HepG2 (cell line): ENCODE results near the gene PNPLA1. TPM values are rescaled to one million over a fixed set of nuclear protein-coding genes. Genes with fewer than 3 reads are reported as not detected.

Source experiments
- ATAC-seq: fragments of 200-7000 bp; cut with Tn5 transposase; 3 replicates; pipeline ENCODE4 v1.9.1; 2020; ENCODE audit warnings: mild to moderate bottlenecking, moderate library complexity
- BruUV-seq: library from RNA; stranded (reverse); fragments of 400-500 nt; replicated peaks from 2 replicates; lab custom pipeline; 2021; lab: Mats Ljungman, UMichigan
- CTCF ChIA-PET: fragments of 300-600 bp; formaldehyde crosslinking; extraction: SDS; loops from one replicate; lab custom pipeline; 2021; ENCODE audit warnings: low total read pairs, inconsistent platforms, low intra/inter-chr PET ratio; lab: Yijun Ruan, JAX
- POLR2A ChIA-PET: fragments of 350-600 bp; sonication (Branson Sonifier 250); formaldehyde crosslinking; loops from one replicate; lab custom pipeline; 2020; ENCODE audit warnings: antibody characterized with exemption, inconsistent platforms; lab: Yijun Ruan, JAX
- DNase-seq: peaks from one replicate; pipeline ENCODE4 v3.0.0-alpha.2; 2015; ENCODE audit warnings: low spot score
- FAIRE-seq: peaks from 3 replicates; lab custom pipeline; 2011; peaks lifted over from hg19 to GRCh38; lab: Jason Lieb, UNC
- H2AFZ ChIP-seq: one replicate; pipeline ENCODE4 v1.6.1; 2011; ENCODE audit warnings: low read length, inconsistent platforms
- H3K27ac ChIP-seq: fragments of 300-600 bp; 3 replicates; pipeline ENCODE4 v1.8.0; 2011; ENCODE audit warnings: mixed run types, mild to moderate bottlenecking, mixed read lengths, low read length, inconsistent platforms; ENCODE audit not compliant: insufficient read depth; ENCODE audit errors: extremely low read length
- H3K27me3 ChIP-seq, 2 experiments: fragments of 200-600 bp in 1 of 2; 2 replicates in 1 of 2; 3 replicates in 1 of 2; pipeline versions ENCODE4 v1.6.0 to v1.8.0; 2011; ENCODE audit warnings: low read length in 2 of 2, mild to moderate bottlenecking in 2 of 2, moderate library complexity in 2 of 2, inconsistent platforms in 1 of 2; ENCODE audit not compliant: insufficient read depth in 2 of 2, control insufficient read depth in 1 of 2
- H3K36me3 ChIP-seq, 2 experiments: fragments of 200-600 bp in 1 of 2; replicated peaks in 1 of 2; 2 replicates in 1 of 2; 3 replicates in 1 of 2; pipeline versions ENCODE4 v1.5.1 to v1.8.0; 2011; ENCODE audit warnings: low read length in 2 of 2, inconsistent platforms in 1 of 2; ENCODE audit not compliant: insufficient read depth in 2 of 2, control insufficient read depth in 1 of 2
- H3K4me1 ChIP-seq: 2 replicates; pipeline ENCODE4 v1.5.1; 2012; ENCODE audit warnings: low read length, inconsistent platforms; ENCODE audit not compliant: insufficient read depth
- H3K4me2 ChIP-seq: 2 replicates; pipeline ENCODE4 v1.6.0; 2011; ENCODE audit warnings: low read depth, low read length, inconsistent platforms
- H3K4me3 ChIP-seq, 3 experiments: fragments of 200-600 bp in 1 of 3; sonication (generic), shearing (Covaris generic) in 1 of 3; replicated peaks in 1 of 3; 2 replicates each; pipeline ENCODE4 v1.5.1; 2011 to 2016; ENCODE audit warnings: low read length in 3 of 3, inconsistent platforms in 2 of 3, low read depth in 2 of 3, mild to moderate bottlenecking in 2 of 3, control low read depth in 1 of 3, mixed read lengths in 1 of 3; ENCODE audit not compliant: insufficient read depth in 1 of 3
- H3K79me2 ChIP-seq: one replicate; pipeline ENCODE4 v1.6.1; 2011; ENCODE audit warnings: low read length, inconsistent platforms; ENCODE audit not compliant: insufficient read depth
- H3K9ac ChIP-seq: 2 replicates; pipeline ENCODE4 v1.6.0; 2011; ENCODE audit warnings: mild to moderate bottlenecking, low read depth, low read length, inconsistent platforms; ENCODE audit not compliant: insufficient read depth
- H3K9me3 ChIP-seq: 2 replicates; pipeline ENCODE4 v1.5.1; 2012; ENCODE audit warnings: mild to moderate bottlenecking, low read length
- H4K20me1 ChIP-seq: 2 replicates; pipeline ENCODE4 v1.6.0; 2011; ENCODE audit warnings: inconsistent platforms, mild to moderate bottlenecking, low read length, moderate library complexity; ENCODE audit not compliant: insufficient read depth
- ISL2 ChIP-seq: sonication (generic); formaldehyde crosslinking; IDR thresholded peaks from 2 replicates; pipeline ENCODE4 v1.5.0; 2020; ENCODE audit warnings: missing genetic modification reagents
- KLF16 ChIP-seq, 2 experiments: sonication (generic) in 1 of 2; formaldehyde crosslinking in 1 of 2; IDR thresholded peaks; 2 replicates each; pipeline versions ENCODE4 v1.6.1 to v1.8.0; 2016 to 2023; ENCODE audit warnings: missing genetic modification reagents in 2 of 2, missing compliant biosample characterization in 1 of 2
- SATB2 ChIP-seq: sonication (generic); formaldehyde crosslinking; IDR thresholded peaks from 2 replicates; pipeline ENCODE4 v1.5.0; 2020; ENCODE audit warnings: missing genetic modification reagents
- ZNF891 ChIP-seq: sonication (generic); formaldehyde crosslinking; IDR thresholded peaks from 2 replicates; pipeline ENCODE4 v1.5.0; 2020; ENCODE audit warnings: mild to moderate bottlenecking, missing genetic modification reagents
- WGBS: methylation state at CpG from one replicate; pipeline ENCODE4 v1.1.6; 2017; ENCODE audit warnings: low lambda C conversion rate; 5-methylcytosine and 5-hydroxymethylcytosine counted together
- in situ Hi-C: cut with HindIII; loops from 2 replicates; pipeline ENCODE4 v1.10.0; 2017; ENCODE audit warnings: low pct_unique_long_range_greater_than_20kb; ENCODE audit not compliant: extremely low pct_ligation_motif_present
- intact Hi-C: fragments of 100-400 bp; cut with micrococcal nuclease; formaldehyde crosslinking; loops from one replicate; pipeline ENCODE4 v1.10.0; 2022; ENCODE audit not compliant: unreplicated experiment
- polyA plus RNA-seq, 8 experiments: library from polyadenylated mRNA; depleted of rRNA in 3 of 8; stranded (reverse) in 7 of 8; unstranded in 1 of 8; fragments of >200 nt; fragmentation: Illumina TruSeq in 4 of 8; extraction: Trizol in 4 of 8; gene quantifications; 2 replicates each; pipeline versions ENCODE4 v1.2.1 to v1.2.3, GENCODE V29; 2011 to 2016; ENCODE audit warnings: low read depth in 4 of 8, missing spikeins in 1 of 8, mixed read lengths in 1 of 8; ENCODE audit not compliant: insufficient read depth in 1 of 8
- total RNA-seq, 5 experiments: library from RNA; depleted of rRNA; stranded (reverse); fragments of >200 nt; fragmentation: Illumina TruSeq; extraction: Trizol; gene quantifications; 2 replicates each; pipeline ENCODE4 v1.2.3, GENCODE V29; 2016; ENCODE audit warnings: low read depth in 1 of 5
- TF ChIP-seq, protein P1 (sequence below): sonication (generic); formaldehyde crosslinking; IDR thresholded peaks from 2 replicates; pipeline ENCODE4 v1.5.1; 2020; ENCODE audit warnings: mild to moderate bottlenecking, missing genetic modification reagents, moderate library complexity
- TF ChIP-seq, protein P2 (sequence below): IDR thresholded peaks from 2 replicates; pipeline ENCODE4 v1.6.1; 2016

PNPLA1 gene
- total and polyA plus RNA-seq, 2 of the 13 experiments (the other 11 are each of a cell fraction or from before 2014, with no cell fraction given), result not detected

DNA sequence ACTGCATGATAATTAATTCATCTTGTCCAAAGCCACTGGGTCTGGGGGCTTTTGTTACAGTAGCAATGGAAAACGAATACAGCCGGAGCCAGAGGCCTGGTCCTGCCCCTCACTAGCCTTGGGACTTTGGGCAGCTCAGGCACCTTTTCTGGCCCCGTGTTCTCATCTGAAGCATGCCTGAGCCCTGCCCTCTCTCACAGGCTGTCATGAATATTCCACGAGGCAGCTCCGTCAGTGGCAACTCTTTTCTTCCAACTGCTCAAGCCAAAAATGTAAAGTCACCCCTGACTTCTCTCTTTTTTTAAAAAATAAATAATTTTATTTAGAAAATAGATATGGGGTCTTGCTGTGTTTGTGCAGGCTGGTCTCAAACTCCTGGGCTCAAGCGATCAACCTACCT, 61.5 kb downstream of the PNPLA1 start:
- FAIRE-seq (no peak), ATAC-seq (no peak), DNase-seq (no peak)
- Histone ChIP-seq H3K27me3 (peaks cover 4 to 46% of the 10 kb centered on the region in 2 experiments; a peak in 4 of 5 replicates), H3K9me3 (no peaks in the 10 kb centered on the region), H3K79me2 (no peaks in the 10 kb centered on the region), H4K20me1 (no peaks in the 10 kb centered on the region), H3K9ac (no peak overlapping the region), H3K27ac (no peak overlapping the region), H3K4me2 (no peak overlapping the region), H3K4me1 (peaks cover 26% of the 10 kb centered on the region), H2AFZ (no peak overlapping the region), H3K36me3 (no peaks in the 10 kb centered on the region; a peak in 1 of 5 replicates), H3K4me3 (no peak overlapping the region)
- intact Hi-C loops (no loop called here), in situ Hi-C loops (no loop called here)
- POLR2A ChIA-PET, result no interaction called here
- 28% methylated on average over 5 of the region's 6 CpGs for WGBS
- TF ChIP-seq, protein P1, sequence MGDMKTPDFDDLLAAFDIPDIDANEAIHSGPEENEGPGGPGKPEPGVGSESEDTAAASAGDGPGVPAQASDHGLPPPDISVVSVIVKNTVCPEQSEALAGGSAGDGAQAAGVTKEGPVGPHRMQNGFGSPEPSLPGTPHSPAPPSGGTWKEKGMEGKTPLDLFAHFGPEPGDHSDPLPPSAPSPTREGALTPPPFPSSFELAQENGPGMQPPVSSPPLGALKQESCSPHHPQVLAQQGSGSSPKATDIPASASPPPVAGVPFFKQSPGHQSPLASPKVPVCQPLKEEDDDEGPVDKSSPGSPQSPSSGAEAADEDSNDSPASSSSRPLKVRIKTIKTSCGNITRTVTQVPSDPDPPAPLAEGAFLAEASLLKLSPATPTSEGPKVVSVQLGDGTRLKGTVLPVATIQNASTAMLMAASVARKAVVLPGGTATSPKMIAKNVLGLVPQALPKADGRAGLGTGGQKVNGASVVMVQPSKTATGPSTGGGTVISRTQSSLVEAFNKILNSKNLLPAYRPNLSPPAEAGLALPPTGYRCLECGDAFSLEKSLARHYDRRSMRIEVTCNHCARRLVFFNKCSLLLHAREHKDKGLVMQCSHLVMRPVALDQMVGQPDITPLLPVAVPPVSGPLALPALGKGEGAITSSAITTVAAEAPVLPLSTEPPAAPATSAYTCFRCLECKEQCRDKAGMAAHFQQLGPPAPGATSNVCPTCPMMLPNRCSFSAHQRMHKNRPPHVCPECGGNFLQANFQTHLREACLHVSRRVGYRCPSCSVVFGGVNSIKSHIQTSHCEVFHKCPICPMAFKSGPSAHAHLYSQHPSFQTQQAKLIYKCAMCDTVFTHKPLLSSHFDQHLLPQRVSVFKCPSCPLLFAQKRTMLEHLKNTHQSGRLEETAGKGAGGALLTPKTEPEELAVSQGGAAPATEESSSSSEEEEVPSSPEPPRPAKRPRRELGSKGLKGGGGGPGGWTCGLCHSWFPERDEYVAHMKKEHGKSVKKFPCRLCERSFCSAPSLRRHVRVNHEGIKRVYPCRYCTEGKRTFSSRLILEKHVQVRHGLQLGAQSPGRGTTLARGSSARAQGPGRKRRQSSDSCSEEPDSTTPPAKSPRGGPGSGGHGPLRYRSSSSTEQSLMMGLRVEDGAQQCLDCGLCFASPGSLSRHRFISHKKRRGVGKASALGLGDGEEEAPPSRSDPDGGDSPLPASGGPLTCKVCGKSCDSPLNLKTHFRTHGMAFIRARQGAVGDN (CRISPR knock-in tag), result no peak
- TF ChIP-seq SATB2 (CRISPR knock-in tag), result no peak
- no TSS peak for BruUV-seq
- CTCF ChIA-PET, result no interaction called here

DNA sequence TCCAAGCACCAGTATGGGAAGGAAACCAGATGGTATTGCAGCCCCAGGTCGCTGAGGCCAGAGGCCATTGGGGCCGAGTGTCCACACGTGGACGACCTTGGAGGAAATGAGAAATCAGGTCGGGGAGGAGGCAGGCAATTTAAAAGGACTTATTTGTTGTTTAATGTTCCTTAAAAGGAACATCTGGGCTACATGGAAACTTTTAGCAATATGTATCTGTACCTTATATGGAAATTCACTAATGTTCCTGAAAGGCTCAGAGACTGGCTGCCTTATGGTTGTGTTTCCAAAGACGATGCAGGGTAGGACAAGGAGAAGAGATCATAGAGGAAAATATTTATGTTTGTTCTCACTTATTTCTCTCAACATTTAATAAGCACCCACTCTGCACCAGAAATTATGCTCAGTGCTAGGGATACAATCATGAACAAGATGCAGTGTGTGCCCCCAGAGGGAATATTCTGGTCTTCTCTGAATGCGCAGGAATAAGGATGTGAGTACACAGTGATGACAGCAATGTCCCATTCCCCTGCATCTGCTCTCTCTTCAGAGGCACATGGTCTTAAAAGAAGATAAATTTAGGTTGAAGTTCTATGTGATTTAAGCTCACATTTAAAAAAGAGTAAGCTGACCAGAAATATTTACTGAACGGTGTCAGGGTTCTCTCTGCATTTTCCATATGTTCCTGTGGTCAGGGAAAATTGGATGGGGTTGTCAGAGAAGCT, 63.5 kb downstream of the PNPLA1 start:
- Histone ChIP-seq H4K20me1 (no peaks in the 10 kb centered on the region), H3K36me3 (no peaks in the 10 kb centered on the region; a peak in 1 of 5 replicates), H3K9me3 (no peaks in the 10 kb centered on the region), H3K79me2 (no peaks in the 10 kb centered on the region), H3K9ac (no peak overlapping the region), H2AFZ (no peak overlapping the region), H3K4me1 (peaks cover 30% of the 10 kb centered on the region), H3K27ac (no peak overlapping the region), H3K4me2 (no peak overlapping the region), H3K27me3 (peaks cover 4 to 46% of the 10 kb centered on the region in 2 experiments; a peak in 4 of 5 replicates), H3K4me3 (no peak overlapping the region)
- ChIA-PET POLR2A (no interaction called here), CTCF (no interaction called here)
- 34% methylated on average over 8 of the region's 8 CpGs for WGBS
- no peak for DNase-seq
- in situ Hi-C loops, result no loop called here
- TF ChIP-seq, protein P2, sequence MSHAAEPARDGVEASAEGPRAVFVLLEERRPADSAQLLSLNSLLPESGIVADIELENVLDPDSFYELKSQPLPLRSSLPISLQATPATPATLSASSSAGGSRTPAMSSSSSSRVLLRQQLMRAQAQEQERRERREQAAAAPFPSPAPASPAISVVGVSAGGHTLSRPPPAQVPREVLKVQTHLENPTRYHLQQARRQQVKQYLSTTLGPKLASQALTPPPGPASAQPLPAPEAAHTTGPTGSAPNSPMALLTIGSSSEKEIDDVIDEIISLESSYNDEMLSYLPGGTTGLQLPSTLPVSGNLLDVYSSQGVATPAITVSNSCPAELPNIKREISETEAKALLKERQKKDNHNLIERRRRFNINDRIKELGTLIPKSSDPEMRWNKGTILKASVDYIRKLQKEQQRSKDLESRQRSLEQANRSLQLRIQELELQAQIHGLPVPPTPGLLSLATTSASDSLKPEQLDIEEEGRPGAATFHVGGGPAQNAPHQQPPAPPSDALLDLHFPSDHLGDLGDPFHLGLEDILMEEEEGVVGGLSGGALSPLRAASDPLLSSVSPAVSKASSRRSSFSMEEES (CRISPR knock-in tag), result no peak
- TF ChIP-seq KLF16 (CRISPR knock-in tag; IDR thresholded peaks at IDR 0.05), result no peak
- TF ChIP-seq ISL2 (CRISPR knock-in tag), result no peak
- no peak for TF ChIP-seq ZNF891 (CRISPR knock-in tag)
- no peak for FAIRE-seq
- intact Hi-C loops, result no loop called here
- no peak for ATAC-seq
- BruUV-seq, result no TSS peak
